ENCODE data around the gene STX18.
"Not testable (repeated sequence)": the region's sequence is repeated elsewhere in the genome, so short reads cannot be mapped to it uniquely, and the experiment has no call there.

Gene STX18

GRCh38 chr4:4477796-4478195, 64.1 kb downstream of the STX18 start:
- no peak for DNase-seq

- DNase-seq, result no peak
These were observed 64.5 kb downstream of the STX18 start for GRCh38 chr4:4477391-4477790.

- peak in 1 of 2 donors; percentile 3 for DNase-seq
These were observed 67.4 kb downstream of the STX18 start for GRCh38 chr4:4474476-4474875.

GRCh38 chr4:4472344-4472958, 69.4 kb downstream of the STX18 start:
- DNase-seq, result no peak

- no peak for DNase-seq
These were observed 70.7 kb downstream of the STX18 start for GRCh38 chr4:4471195-4471594.

GRCh38 chr4:4470208-4470607, 71.6 kb downstream of the STX18 start:
- DNase-seq, result no peak

GRCh38 chr4:4465238-4465637, 76.6 kb downstream of the STX18 start:
- not testable (repeated sequence) for DNase-seq

GRCh38 chr4:4462970-4463369, 78.9 kb downstream of the STX18 start:
- no peak for DNase-seq

- no peak for DNase-seq
These were observed 80.0 kb downstream of the STX18 start for GRCh38 chr4:4461850-4462249.

GRCh38 chr4:4461178-4461577, 80.7 kb downstream of the STX18 start:
- no peak for DNase-seq

GRCh38 chr4:4460759-4461158, 81.1 kb downstream of the STX18 start:
- DNase-seq, result no peak

- DNase-seq, result no peak
These were observed 82.7 kb downstream of the STX18 start for GRCh38 chr4:4459181-4459580.

- no peak for DNase-seq
These were observed 83.9 kb downstream of the STX18 start for GRCh38 chr4:4457803-4458553.

- DNase-seq, result no peak
These were observed 84.9 kb downstream of the STX18 start for GRCh38 chr4:4456816-4457578.

GRCh38 chr4:4456351-4456750, 85.5 kb downstream of the STX18 start:
- DNase-seq, result no peak

GRCh38 chr4:4455210-4455865, 86.5 kb downstream of the STX18 start:
- no peak for DNase-seq

- DNase-seq, result no peak
These were observed 95.4 kb downstream of the STX18 start for GRCh38 chr4:4446434-4446833.

GRCh38 chr4:4443821-4444220, 98.0 kb downstream of the STX18 start:
- no peak for DNase-seq

GRCh38 chr4:4440333-4441061, 101.4 kb downstream of the STX18 start:
- DNase-seq, result no peak

- DNase-seq, result no peak
These were observed 102.1 kb downstream of the STX18 start for GRCh38 chr4:4439782-4440181.

GRCh38 chr4:4438891-4439290, 103.0 kb downstream of the STX18 start:
- no peak for DNase-seq

- DNase-seq, result no peak
These were observed 103.9 kb downstream of the STX18 start for GRCh38 chr4:4437798-4438470.
